ENCODE data around the gene ECT2L.

The ECT2L gene

DNA sequence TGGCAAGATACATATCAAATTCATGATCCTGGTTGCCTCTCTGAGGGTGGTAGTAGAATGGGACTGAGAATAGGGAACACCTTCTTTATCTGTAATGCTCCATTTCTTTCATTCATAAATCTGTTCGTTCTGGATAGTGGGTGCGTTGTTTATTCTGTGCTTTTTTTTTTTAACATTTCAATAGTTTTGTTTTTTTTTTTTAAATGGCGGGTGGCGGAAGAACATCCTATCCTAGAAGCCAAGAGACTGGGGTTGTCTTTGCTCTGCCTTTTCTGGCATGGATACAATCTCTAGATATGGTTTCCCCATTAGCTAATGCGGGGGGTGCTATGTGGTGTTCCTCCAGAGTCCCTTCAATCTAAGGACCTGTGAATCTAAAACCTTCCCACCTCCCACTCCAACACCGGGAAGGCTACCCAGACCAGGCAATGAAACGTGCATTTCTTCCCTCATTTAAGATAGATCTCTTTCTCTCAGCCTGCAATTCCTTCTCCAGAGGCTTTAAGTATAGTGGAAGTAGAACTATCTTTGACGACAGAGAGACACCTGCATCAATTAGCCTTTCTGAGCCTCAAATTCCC, 23.2 kb upstream of the ECT2L start:
- Mint-ChIP-seq H3K36me3 (ENCODE audit: low read depth) (peaks cover 4% of the 10 kb centered on the region), H3K27me3 (ENCODE audit: low read depth, poor library complexity) (peaks cover 4% of the 10 kb centered on the region), H3K4me3 (peak overlapping the region; percentile 100), H3K9me3 (no peaks in the 10 kb centered on the region), H3K4me1 (peaks cover 25% of the 10 kb centered on the region), H3K27ac (peak overlapping the region; percentile 100)
- TF ChIP-seq, protein P1, sequence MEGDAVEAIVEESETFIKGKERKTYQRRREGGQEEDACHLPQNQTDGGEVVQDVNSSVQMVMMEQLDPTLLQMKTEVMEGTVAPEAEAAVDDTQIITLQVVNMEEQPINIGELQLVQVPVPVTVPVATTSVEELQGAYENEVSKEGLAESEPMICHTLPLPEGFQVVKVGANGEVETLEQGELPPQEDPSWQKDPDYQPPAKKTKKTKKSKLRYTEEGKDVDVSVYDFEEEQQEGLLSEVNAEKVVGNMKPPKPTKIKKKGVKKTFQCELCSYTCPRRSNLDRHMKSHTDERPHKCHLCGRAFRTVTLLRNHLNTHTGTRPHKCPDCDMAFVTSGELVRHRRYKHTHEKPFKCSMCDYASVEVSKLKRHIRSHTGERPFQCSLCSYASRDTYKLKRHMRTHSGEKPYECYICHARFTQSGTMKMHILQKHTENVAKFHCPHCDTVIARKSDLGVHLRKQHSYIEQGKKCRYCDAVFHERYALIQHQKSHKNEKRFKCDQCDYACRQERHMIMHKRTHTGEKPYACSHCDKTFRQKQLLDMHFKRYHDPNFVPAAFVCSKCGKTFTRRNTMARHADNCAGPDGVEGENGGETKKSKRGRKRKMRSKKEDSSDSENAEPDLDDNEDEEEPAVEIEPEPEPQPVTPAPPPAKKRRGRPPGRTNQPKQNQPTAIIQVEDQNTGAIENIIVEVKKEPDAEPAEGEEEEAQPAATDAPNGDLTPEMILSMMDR (IDR thresholded peaks at IDR 0.05), result no peak
- no peak for DNase-seq

DNA sequence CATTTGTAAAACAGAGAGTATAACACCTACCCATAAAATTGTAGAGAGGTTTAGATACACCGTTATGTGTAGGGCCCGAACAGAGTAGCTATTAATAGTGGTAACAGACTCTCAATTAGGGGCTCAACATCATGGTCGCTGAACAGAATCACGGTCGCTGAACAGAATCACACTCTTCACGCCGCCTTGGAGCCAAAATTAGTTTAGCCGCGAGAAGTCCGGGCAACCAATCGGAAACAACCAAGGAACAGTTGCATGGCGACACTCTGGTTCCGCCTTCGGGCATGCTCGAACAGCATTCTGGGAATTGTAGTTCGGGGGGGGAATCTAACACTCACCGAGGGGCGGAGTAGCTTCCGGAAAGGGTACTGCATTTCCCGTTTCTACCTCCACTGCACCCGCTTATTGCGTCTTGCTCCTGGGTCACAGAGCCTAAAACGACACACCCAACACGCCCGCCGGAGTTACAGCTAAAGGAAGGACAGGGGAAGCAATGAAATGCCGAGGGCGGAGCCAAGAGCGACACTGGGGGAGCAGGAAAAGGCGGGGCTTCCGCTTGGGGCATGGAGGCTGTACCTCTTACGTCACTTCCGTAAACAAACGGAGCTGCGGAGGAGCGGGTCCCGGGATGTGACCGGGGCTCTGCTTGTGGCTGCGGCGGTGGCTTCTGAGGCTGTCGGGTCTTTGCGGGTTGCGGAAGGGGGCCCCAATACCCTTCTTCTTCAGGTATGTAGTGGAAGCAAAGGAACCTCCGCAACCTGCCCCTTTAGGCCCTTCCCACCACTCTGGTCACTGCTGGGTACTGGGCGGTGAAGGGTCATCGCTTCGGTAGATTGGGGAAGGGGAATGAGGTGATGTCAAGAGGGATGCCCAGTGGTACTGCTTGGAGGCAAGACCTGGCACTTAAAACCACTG, 22.5 kb upstream of the ECT2L start, which contains the start of gene CCDC28A:
Gene CCDC28A (plus strand): TSS at position 593 of the 915 bp plus-strand sequence. CDS start 2,352 bp downstream, outside the sequence.
- Mint-ChIP-seq H3K36me3 (ENCODE audit: low read depth) (peaks cover 4% of the 10 kb centered on the region), H3K27ac (peak within 1 kb of the TSS; percentile 100), H3K9me3 (no peaks in the 10 kb centered on the region), H3K4me1 (peaks cover 25% of the 10 kb centered on the region), H3K27me3 (ENCODE audit: low read depth, poor library complexity) (peaks cover 4% of the 10 kb centered on the region), H3K4me3 (peak within 1 kb of the TSS; percentile 100)
- TF ChIP-seq, protein P1 (IDR thresholded peaks at IDR 0.05), result no peak
- peak; percentile 88 for DNase-seq

DNA sequence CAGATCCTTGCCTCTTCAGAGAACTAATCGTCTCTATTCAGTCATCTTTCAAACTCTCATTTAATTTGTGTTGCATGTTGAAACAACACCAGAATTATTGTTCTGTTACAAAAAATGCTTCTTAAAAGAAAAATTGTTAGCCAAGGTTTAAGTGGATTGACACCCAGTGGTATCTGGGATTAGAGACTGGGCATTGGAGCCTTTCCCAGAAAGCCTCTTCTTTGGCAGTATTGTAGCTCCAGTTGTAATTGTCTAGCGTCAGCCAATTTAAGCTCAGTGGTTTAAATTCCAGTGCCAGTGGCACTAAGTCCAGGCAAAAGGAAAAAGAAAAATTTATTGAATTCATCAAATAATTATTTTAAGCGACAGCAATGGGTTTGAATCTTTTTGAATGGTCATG, 21.5 kb upstream of the ECT2L start:
- DNase-seq, result no peak
- H3K27ac Mint-ChIP-seq, result peak overlapping the region; percentile 100

DNA sequence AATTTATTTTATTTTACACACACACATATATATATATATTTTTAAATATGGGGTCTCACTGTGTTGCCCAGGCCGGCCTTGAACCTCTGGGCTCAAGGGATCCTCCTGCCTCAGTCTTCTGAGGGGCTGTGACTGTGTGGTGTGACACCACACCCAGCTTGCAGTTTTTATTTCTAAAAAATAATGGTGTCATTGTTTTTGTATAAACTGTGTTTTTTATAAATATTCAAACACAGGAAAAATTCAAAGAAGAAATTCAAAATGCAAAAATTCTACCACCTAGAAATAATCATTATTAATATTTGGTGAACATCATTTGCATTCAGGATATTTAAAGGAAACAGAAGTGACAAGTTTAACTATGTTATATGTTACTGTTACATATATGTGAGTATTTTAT, 19.2 kb upstream of the ECT2L start:
- H3K27ac Mint-ChIP-seq, result no peak overlapping the region
- H3K36me3 Mint-ChIP-seq (ENCODE audit: low read depth), result peaks cover 9% of the 10 kb centered on the region
- H3K4me3 Mint-ChIP-seq, result no peak overlapping the region
- H3K4me1 Mint-ChIP-seq, result peaks cover 25% of the 10 kb centered on the region
- DNase-seq, result no peak
- H3K27me3 Mint-ChIP-seq (ENCODE audit: low read depth, poor library complexity), result no peaks in the 10 kb centered on the region
- no peaks in the 10 kb centered on the region for H3K9me3 Mint-ChIP-seq
- TF ChIP-seq, protein P1 (IDR thresholded peaks at IDR 0.05), result no peak

More for the DNA sequence above, 21.5 kb upstream of the ECT2L start:
- TF ChIP-seq, protein P1 (IDR thresholded peaks at IDR 0.05), result no peak
- H3K4me1 Mint-ChIP-seq, result peaks cover 25% of the 10 kb centered on the region
- peaks cover 4% of the 10 kb centered on the region for H3K36me3 Mint-ChIP-seq (ENCODE audit: low read depth)
- no peaks in the 10 kb centered on the region for H3K9me3 Mint-ChIP-seq
- H3K4me3 Mint-ChIP-seq, result peak overlapping the region; percentile 100
- H3K27me3 Mint-ChIP-seq (ENCODE audit: low read depth, poor library complexity), result no peaks in the 10 kb centered on the region

DNA sequence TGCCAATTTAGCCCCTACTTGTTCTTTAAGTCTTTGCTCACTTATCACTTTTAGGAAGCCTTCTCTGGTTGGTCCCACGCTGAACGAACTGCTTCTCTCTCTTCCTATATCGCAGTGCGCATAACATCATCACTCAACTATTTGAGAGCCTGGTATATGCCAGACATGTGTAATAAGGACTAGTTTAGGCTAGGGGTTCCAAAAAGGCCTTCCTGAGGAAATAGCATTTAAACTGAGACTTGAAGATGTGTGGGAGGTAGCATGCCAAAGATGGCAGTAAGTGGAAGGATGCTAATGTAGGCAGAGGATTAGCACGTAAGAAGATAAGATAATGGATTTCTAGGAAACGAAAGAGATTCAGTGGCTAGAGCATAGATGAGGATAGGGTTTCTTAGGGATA, 17.6 kb upstream of the ECT2L start:
- no peak overlapping the region for H3K4me3 Mint-ChIP-seq
- TF ChIP-seq, protein P1 (IDR thresholded peaks at IDR 0.05), result no peak
- no peak overlapping the region for H3K27ac Mint-ChIP-seq
- no peaks in the 10 kb centered on the region for H3K27me3 Mint-ChIP-seq (ENCODE audit: low read depth, poor library complexity)
- no peak for DNase-seq
- H3K36me3 Mint-ChIP-seq (ENCODE audit: low read depth), result peaks cover 18% of the 10 kb centered on the region
- no peaks in the 10 kb centered on the region for H3K9me3 Mint-ChIP-seq
- peaks cover 10% of the 10 kb centered on the region for H3K4me1 Mint-ChIP-seq
